Measurements from ENCODE around the gene SELENOW. TPM values are rescaled to one million over a fixed set of nuclear protein-coding genes. Genes with fewer than 3 reads are reported as not detected.
"Not testable (repeated sequence)": the region's sequence is repeated elsewhere in the genome, so short reads cannot be mapped to it uniquely, and the experiment has no call there.

Gene SELENOW
- total RNA-seq, 4 donors from 2014 or later: 247 to 321 (median 276) TPM

DNA sequence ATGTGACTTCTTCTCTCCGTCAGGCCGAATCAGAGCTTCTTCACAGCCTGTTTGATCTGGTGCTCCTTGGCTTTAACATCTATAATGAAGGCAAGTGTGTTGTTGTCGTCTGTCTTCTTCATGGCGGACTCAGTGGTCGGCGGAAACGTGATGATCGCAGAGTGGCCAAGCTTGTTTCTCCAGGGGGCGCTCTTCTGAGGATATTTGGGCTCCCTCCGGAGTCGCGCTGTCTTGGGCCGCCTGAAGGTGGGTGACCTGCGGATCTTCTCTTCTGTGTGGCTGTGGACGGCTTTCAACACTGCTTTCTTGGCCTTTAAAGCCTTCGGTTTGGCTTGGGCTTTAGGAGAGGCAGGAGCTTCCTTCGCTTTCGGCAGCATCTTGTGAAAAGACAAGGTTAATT, 16.0 kb downstream of the SELENOW start:
- no peak for TF ChIP-seq POLR2A (IDR thresholded peaks at IDR 0.05)
- Histone ChIP-seq H3K9me3 (peaks cover 0 to 4% (median 0%) of the 10 kb centered on the region in 4 donors), H3K4me1 (peaks cover 0 to 4% (median 0%) of the 10 kb centered on the region in 4 donors), H3K27me3 (no peaks in the 10 kb centered on the region), H3K4me3 (no peak overlapping the region), H3K36me3 (no peaks in the 10 kb centered on the region), H3K27ac (no peak overlapping the region)
- no peak for DNase-seq

DNA sequence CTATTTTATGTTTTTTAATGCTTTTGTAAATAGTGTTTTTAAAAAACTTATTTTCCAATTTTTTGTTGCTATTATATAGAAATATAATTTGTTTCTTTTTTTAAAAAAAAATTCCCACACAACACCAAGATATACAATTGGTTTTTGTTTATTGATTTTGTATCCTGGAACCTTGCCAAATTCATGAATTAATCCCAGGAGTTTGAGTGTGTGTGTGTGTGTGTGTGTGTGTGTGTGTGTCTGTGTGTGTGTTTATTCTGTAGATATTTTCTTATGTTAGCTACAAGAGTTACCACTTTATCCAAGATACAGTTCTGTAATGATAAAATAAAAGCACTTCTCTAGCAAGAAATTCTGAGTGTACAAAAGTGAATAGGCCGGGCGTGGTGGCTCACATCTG, 18.3 kb downstream of the SELENOW start:
- Histone ChIP-seq H3K4me3 (no peak overlapping the region), H3K4me1 (no peaks in the 10 kb centered on the region), H3K27ac (no peak overlapping the region), H3K36me3 (no peaks in the 10 kb centered on the region), H3K27me3 (no peaks in the 10 kb centered on the region), H3K9me3 (peaks cover 0 to 4% (median 0%) of the 10 kb centered on the region in 4 donors)
- TF ChIP-seq, protein P1, sequence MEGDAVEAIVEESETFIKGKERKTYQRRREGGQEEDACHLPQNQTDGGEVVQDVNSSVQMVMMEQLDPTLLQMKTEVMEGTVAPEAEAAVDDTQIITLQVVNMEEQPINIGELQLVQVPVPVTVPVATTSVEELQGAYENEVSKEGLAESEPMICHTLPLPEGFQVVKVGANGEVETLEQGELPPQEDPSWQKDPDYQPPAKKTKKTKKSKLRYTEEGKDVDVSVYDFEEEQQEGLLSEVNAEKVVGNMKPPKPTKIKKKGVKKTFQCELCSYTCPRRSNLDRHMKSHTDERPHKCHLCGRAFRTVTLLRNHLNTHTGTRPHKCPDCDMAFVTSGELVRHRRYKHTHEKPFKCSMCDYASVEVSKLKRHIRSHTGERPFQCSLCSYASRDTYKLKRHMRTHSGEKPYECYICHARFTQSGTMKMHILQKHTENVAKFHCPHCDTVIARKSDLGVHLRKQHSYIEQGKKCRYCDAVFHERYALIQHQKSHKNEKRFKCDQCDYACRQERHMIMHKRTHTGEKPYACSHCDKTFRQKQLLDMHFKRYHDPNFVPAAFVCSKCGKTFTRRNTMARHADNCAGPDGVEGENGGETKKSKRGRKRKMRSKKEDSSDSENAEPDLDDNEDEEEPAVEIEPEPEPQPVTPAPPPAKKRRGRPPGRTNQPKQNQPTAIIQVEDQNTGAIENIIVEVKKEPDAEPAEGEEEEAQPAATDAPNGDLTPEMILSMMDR (IDR thresholded peaks at IDR 0.05): no peak
- TF ChIP-seq POLR2A (IDR thresholded peaks at IDR 0.05): no peak
- no peak for DNase-seq

- H3K4me3 ChIP-seq: no peak overlapping the region
- no peak for TF ChIP-seq POLR2A (IDR thresholded peaks at IDR 0.05)
- TF ChIP-seq, protein P1 (IDR thresholded peaks at IDR 0.05): no peak
- H3K4me1 ChIP-seq: no peaks in the 10 kb centered on the region
- H3K9me3 ChIP-seq: no peaks in the 10 kb centered on the region
- H3K27ac ChIP-seq: no peak overlapping the region
- no peak for DNase-seq
- no peaks in the 10 kb centered on the region for H3K27me3 ChIP-seq
- no peaks in the 10 kb centered on the region for H3K36me3 ChIP-seq
Measured at GRCh38 chr19:47797996-47798903, 19.7 kb downstream of the SELENOW start.

GRCh38 chr19:47798904-47799266, 20.4 kb downstream of the SELENOW start:
- Histone ChIP-seq H3K27me3 (no peaks in the 10 kb centered on the region), H3K27ac (no peak overlapping the region), H3K4me3 (no peak overlapping the region), H3K9me3 (no peaks in the 10 kb centered on the region), H3K4me1 (no peaks in the 10 kb centered on the region), H3K36me3 (no peaks in the 10 kb centered on the region)
- TF ChIP-seq, protein P1 (IDR thresholded peaks at IDR 0.05): no peak
- no peak for TF ChIP-seq POLR2A (IDR thresholded peaks at IDR 0.05)
- no peak for DNase-seq

DNA sequence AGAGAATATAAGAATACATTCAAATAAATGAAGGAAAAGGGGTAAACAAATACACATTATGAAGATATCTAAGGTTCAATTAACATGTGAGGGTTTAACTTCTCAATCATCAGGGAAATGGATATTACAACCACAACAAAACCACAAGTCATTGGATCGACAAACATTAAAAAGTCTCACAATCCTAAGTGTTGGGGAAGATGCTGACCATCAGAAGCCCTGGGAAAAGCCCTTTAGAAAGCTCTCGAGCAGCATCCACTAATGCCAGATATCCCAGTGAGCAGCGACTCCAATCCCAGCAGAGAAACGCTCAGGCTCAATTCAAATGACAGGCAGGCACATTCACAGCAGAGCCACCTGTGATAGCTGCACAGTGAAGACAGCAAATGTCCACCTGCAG, 22.8 kb downstream of the SELENOW start:
- TF ChIP-seq POLR2A (IDR thresholded peaks at IDR 0.05): no peak
- TF ChIP-seq, protein P1 (IDR thresholded peaks at IDR 0.05): no peak
- H3K27ac ChIP-seq: no peak overlapping the region
- no peaks in the 10 kb centered on the region for H3K36me3 ChIP-seq
- no peaks in the 10 kb centered on the region for H3K9me3 ChIP-seq
- no peak for DNase-seq
- no peaks in the 10 kb centered on the region for H3K27me3 ChIP-seq
- no peak overlapping the region for H3K4me3 ChIP-seq
- H3K4me1 ChIP-seq: no peaks in the 10 kb centered on the region

GRCh38 chr19:47802521-47803043, 24.1 kb downstream of the SELENOW start:
- Histone ChIP-seq H3K36me3 (no peaks in the 10 kb centered on the region), H3K27ac (no peak overlapping the region), H3K4me1 (no peaks in the 10 kb centered on the region), H3K27me3 (no peaks in the 10 kb centered on the region), H3K4me3 (no peak overlapping the region), H3K9me3 (no peaks in the 10 kb centered on the region)
- TF ChIP-seq, protein P1 (IDR thresholded peaks at IDR 0.05): no peak
- no peak for TF ChIP-seq POLR2A (IDR thresholded peaks at IDR 0.05)
- no peak for DNase-seq

GRCh38 chr19:47803148-47803547, 24.6 kb downstream of the SELENOW start:
- not testable (repeated sequence) for DNase-seq, H3K27ac ChIP-seq, H3K9me3 ChIP-seq, H3K36me3 ChIP-seq, H3K27me3 ChIP-seq, H3K4me3 ChIP-seq, H3K4me1 ChIP-seq

- not testable (repeated sequence) for H3K27me3 ChIP-seq, H3K36me3 ChIP-seq, H3K9me3 ChIP-seq, H3K4me1 ChIP-seq, H3K4me3 ChIP-seq, DNase-seq, H3K27ac ChIP-seq
Measured at GRCh38 chr19:47803671-47804070, 25.2 kb downstream of the SELENOW start.

GRCh38 chr19:47804451-47804850, 25.9 kb downstream of the SELENOW start, which contains the start of gene TPRX1:
Gene TPRX1, minus strand, starts transcription at chr19:47804551. Its CDS starts 12 bp downstream, at chr19:47804539.
- not testable (repeated sequence) for H3K27me3 ChIP-seq, H3K4me1 ChIP-seq, H3K4me3 ChIP-seq, DNase-seq, H3K36me3 ChIP-seq, H3K9me3 ChIP-seq, H3K27ac ChIP-seq

All from Peyer's patch (tissue), 4 donors.